Upper lobe of left lung (tissue), 4 donors: ENCODE data around the gene SCN2A.

Source experiments
- CTCF ChIP-seq, 6 experiments: fragments of 450-650 bp in 4 of 6; fragments of 200-600 bp in 2 of 6; sonication (generic) in 2 of 6; IDR thresholded peaks; one replicate each; pipeline ENCODE4 v1.5.1; 2016 to 2019; ENCODE audit warnings: antibody characterized with exemption in 6 of 6
- POLR2A ChIP-seq, 4 donors: fragments of 450-650 bp; IDR thresholded peaks; one replicate each; pipeline ENCODE4 v1.5.1; 2016 to 2017; ENCODE audit warnings: antibody characterized with exemption in 4 of 4, mild to moderate bottlenecking in 2 of 4
- POLR2AphosphoS5 ChIP-seq, 2 donors: sonication (generic); formaldehyde crosslinking; IDR thresholded peaks; one replicate each; pipeline ENCODE4 v1.5.1; 2017; ENCODE audit warnings: antibody characterized with exemption in 2 of 2

GRCh38 chr2:165307317-165307716, 68.1 kb downstream of the SCN2A start:
- no peak for TF ChIP-seq CTCF (IDR thresholded peaks at IDR 0.05)
- TF ChIP-seq POLR2A (IDR thresholded peaks at IDR 0.05), result no peak
- no peak for TF ChIP-seq POLR2AphosphoS5 (IDR thresholded peaks at IDR 0.05)
